ENCODE results near the gene SIM2.

SIM2 gene

DNA sequence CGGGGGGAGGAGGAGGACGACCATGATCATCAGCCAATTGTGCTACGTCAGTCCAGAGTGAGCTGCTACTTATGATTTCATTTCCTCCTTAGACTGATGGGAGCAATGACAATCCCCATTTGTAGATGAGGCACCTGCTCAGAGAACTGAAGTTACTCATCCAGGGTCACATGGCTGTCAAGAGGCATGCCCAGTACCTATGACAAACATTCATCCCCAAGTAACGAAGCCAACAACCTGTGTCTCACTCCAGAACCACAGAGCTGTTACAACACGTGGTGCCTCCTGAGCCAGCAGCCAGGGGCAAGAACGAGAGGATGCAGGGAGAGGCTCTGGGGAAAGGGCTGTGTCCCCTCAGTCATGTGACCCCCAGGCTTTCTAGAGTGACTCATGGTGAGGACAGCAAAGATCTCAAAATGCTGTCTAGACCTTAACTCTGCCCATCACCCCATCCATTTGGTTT lies 93.6 kb downstream of the SIM2 start:
- H3K4me1 Mint-ChIP-seq, result no peaks in the 10 kb centered on the region
- no peak overlapping the region for H3K27ac Mint-ChIP-seq
- no peak for DNase-seq
- H3K9me3 Mint-ChIP-seq, result peaks cover 14 to 22% of the 10 kb centered on the region in 2 donors
- H3K27me3 Mint-ChIP-seq, result no peaks in the 10 kb centered on the region
- no peak for ATAC-seq
- H3K4me3 Mint-ChIP-seq, result no peak overlapping the region

DNA sequence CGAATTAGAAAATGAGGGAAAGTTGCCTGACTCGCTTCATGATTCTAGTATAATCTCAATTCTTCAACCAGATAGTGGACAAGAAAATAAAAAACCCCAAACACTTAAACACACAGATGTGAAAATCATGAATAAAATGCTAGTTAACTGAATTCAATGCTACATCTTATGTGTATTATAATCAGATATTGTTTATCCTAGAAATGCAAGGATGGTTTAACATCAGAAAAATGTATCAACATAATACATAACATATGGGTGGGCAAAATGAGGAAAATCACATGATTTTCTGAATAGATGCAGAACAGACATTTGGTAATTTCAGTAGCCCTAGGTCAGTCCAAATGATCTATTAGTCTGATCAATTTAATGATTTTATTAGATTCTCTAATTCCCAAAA lies 97.2 kb downstream of the SIM2 start:
- H3K27me3 Mint-ChIP-seq, result no peaks in the 10 kb centered on the region
- peaks cover 25 to 54% of the 10 kb centered on the region in 2 donors for H3K9me3 Mint-ChIP-seq
- H3K4me1 Mint-ChIP-seq, result no peaks in the 10 kb centered on the region
- H3K4me3 Mint-ChIP-seq, result no peak overlapping the region
- no peak for ATAC-seq
- H3K27ac Mint-ChIP-seq, result no peak overlapping the region
- DNase-seq, result no peak

DNA sequence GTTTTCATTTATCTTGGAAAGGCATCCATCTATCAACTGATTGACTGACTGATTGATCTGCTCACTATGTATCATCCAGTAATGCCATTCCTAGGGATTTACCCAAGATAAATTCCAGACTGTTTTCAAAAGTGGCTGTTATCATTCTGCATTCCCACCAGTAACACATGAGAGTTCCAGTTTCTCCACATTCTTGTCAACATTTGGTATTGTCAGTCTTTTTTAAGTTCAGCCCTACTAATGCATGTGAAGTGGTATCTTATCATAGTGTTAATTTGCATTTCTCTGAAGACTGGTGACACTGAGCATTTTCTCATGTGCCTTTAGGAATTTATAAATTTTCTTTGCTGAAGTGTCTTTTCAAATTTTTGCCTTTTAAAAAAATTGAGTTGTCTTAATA lies 99.6 kb downstream of the SIM2 start:
- no peak overlapping the region for H3K4me3 Mint-ChIP-seq
- ATAC-seq, result no peak
- no peaks in the 10 kb centered on the region for H3K4me1 Mint-ChIP-seq
- H3K9me3 Mint-ChIP-seq, result peaks cover 25 to 54% of the 10 kb centered on the region in 2 donors
- DNase-seq, result no peak
- no peak overlapping the region for H3K27ac Mint-ChIP-seq
- no peaks in the 10 kb centered on the region for H3K27me3 Mint-ChIP-seq
